Measurements from ENCODE around the gene ARHGAP29.
A peak's percentile ranks its signal among the peaks of the same experiment; 100 is the strongest.
"Not testable (repeated sequence)": the region's sequence is repeated elsewhere in the genome, so short reads cannot be mapped to it uniquely, and the experiment has no call there.

Gene ARHGAP29

DNA sequence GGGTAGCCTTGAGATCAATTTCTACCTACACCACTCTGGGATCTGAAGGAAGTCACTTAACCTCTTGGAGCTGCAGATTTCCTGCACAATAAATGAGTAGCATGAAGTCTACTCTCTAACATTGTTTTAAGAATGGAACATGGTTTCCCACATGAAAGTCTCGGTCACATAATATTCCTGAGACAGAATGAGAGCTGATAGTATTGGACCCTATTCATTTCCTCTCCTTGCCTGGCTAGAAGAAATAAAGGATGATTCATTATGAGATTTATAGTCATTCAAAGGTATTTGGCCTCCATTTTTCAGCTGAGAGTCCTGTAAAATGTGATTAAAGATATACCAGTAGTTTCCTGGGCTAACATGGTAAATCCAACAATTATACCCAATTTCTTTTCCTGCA is 56.7 kb downstream of the ARHGAP29 start:
- DNase-seq (ENCODE audit: low read depth), result no peak

DNA sequence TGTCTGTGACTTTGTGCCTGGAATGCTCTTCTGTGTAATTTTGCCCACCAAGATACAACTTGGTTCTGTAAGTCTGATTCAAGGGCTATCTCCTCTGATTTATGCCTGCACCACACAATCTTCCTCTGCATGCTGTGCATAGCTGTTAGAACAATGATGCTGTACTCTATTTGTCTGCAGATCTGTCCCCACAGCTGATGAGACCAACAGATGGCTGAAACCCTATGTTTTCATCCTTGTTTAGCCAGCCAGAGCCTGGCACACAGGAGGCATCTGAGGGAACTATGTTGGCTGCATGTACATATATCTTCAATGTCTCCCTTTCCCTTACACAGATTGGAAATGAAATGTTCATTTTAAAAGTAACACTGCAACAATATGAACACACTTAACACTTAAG is 58.5 kb downstream of the ARHGAP29 start:
- no peak for DNase-seq (ENCODE audit: low read depth)

DNA sequence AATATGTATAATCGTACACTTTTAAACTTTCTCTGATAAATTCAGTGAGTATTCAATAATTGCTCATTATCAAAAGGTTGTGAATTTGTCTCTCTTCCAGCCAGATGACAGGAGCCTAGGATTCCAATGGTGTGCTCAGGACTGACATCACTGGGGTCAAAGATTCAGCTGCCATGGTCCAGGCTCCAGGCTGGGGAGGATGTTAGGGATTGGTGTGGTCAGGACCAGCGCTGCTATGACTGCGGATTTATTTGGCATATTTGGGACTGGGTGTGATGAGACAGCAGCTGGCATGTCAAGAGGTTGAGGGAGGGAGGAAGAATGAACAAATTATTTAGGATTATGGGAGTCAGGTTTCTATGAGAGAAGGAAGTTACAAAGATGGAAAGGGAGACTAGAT is 68.3 kb downstream of the ARHGAP29 start:
- no peak for DNase-seq (ENCODE audit: low read depth)

DNA sequence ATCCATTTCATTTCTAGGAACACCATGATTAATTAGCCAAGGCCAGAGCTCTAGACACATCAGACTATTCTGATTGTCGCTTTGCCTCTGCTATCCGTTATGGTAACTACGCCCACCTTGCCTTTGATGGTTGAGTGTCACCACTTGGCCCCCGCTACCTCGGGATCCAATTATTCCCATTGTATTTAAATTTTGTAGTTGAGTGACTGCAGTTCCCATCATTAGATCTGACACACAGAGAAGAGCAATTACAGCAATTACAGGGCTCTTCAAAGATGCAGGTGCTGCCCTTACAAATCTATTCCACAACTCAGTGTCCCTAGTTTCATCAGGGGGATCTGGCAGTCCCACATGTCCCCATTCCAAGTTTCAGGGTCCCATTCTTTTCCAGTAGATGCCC is 71.5 kb downstream of the ARHGAP29 start:
- DNase-seq (ENCODE audit: low read depth), result no peak

DNA sequence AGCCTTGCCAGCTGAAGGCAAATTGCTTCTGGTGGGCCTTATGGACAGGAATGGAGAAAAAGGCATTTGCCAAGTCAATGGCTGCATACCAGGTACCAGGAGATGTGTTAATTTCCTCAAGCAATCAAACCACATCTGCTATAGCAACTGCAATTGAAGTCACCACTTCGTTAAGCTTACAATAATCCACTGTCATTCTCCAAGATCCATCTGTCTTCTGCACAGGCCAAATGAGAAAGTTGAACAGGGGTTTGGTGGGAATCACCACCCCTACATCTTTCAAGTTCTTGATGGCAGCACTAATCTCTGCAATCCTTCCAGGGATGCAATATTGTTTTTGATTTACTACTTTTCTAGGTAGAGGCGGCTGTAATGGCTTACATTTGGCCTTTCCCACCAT is 72.5 kb downstream of the ARHGAP29 start:
- not testable (repeated sequence) for DNase-seq (ENCODE audit: low read depth)

DNA sequence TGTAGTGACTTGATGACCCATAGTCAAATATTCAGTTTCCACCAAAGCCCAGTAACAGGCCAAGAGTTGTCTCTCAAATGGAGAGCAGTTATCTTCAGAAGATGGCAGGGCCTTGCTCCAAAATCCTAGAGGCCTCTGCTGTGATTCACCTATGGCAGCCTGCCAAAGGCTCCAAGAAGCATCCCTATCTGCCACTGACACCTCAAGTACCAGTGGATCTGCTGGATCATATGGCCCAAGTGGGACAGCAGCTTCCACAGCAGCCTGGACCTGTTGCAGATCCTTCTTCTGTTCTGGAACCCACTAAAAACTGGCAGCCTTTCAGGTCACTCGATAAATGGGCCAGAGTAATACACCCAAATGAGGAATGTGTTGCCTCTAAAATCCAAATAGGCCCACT is 73.3 kb downstream of the ARHGAP29 start:
- DNase-seq (ENCODE audit: low read depth), result not testable (repeated sequence)

DNA sequence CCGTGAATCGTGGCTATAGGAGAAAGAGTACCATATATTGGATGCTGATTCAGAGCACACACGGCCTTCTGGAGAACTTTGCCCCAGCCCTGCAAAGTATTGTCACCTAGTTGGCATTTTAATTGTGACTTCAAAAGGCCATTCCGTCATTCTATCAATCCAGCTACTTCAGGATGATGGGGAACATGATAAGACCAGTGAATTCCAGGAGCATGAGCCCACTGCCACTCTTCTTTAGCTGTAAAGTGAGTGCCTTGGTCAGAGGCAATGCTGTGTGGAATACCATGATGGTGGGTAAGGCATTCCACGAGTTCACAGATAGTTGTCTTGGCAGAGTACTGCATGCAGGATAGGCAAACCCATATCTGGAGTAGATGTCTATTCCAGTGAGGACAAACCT is 74.1 kb downstream of the ARHGAP29 start:
- DNase-seq (ENCODE audit: low read depth), result not testable (repeated sequence)

DNA sequence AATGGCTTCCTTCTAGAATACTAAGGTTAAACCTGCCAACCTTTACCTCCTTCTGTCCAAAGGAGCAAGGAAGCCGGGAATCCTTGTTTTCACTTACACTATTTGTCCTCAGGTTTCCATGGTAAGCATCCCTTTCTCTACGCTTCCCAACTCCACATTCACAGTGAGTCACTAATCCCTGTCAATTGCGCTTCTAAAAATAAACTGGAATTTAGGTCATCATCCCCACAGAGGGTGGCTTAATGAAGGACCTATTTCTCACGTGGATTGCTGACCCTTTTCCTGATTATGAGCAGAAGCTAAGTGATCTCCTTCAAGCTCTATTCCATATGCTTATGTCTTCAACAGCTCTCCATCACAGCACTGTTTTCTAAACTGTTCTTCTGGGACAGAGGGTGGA is 76.6 kb downstream of the ARHGAP29 start:
- DNase-seq (ENCODE audit: low read depth), result peak; percentile 65

DNA sequence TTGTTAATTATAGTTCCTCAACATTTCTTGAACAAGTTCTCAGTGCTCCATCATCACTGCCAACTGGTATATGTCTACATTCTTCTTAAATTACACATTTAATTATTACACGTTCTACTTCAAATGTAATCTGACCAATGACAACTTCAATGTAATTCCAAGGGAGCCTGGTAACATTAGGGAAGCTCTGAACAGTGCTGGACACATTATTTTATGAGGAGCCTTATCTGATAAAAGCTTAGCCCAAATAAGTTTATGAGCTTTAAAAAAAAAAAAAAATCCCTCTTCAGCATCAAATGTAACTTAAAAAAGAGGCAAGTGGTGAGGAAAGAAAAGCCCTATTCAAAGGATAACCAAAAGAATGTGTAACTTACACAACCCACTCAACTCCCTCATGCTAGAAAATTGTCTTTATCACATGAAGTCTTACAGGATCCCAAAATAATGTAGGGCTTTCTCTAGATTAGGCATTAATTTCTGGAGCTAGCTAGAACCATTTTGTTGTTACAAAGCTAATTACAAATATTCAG is 81.2 kb downstream of the ARHGAP29 start:
- no peak for DNase-seq (ENCODE audit: low read depth)

DNA sequence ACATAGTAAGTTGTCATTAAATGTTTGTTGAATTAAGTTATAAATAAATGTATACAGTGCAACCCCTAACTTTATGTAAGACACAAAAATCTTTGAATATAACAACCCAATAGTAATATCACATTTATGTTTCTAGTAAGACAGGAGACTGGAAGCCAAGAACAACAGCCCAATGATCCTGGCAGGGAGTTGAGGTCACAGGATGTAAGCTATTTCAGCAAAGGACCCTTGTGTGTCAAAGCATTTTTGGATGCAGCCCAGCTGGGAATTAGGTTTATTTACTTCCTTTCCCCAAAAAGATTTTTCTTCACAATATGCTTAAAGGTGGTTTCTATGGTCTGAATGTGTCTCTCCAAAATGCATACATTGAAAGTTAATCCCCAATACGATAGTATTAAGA is 82.4 kb downstream of the ARHGAP29 start:
- DNase-seq (ENCODE audit: low read depth), result no peak

DNA sequence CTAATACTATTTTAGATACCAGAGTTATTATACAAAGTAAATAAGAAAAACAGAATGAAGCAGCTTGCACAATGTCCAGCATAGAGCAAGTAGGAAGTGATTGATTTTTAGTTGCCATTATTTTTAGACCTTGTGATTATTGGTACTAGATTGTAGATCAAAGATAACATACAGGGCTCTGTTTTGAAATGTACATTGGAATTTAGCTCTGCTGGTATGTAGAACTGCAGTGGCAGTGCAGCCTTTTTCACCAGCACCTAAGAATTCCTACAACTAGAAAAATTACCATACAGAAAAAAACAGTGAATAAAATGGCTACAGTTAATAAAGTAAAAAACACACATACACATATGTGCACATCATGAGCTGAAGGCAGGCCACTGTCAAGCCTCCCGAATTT is 84.3 kb downstream of the ARHGAP29 start:
- DNase-seq (ENCODE audit: low read depth), result no peak

DNA sequence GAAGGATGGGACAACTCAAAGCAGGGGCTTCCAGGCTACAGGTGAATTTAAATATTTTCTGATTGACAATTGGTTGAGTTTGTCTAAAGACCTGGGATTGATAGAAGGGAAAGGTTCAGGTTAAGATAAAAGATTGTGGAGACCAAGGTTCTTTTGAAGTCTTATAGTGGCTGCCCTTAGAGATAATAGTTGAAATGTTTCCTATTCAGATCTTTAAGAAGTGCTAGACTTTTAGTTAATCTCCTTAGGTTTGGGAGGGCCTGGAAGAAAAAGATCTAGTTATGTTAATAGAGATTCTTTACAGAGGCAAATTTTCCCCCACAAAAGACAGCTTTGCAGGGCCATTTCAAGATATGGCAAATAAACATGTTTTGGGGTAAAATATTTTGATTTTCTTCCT is 88.2 kb downstream of the ARHGAP29 start:
- not testable (repeated sequence) for DNase-seq (ENCODE audit: low read depth)

DNA sequence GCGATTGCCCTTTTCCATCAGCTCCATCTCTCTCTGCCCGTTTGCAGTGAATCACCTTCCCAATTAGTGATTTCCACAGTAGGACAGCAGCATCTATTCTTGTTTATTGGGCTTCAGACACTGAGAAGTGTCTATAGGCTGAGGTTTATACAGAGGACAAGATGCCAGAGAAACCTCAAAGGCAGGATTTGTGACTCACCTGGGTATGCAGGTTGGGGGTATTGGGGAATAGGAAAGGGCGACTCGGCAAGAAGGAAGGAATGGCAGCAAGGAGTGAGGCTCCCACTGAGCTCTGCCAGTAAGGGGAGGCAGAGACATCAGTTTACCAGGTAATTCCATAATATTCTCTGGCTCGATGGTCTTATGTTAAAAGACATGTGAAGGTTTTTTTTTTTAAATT is 91.1 kb downstream of the ARHGAP29 start:
- DNase-seq (ENCODE audit: low read depth), result no peak

DNA sequence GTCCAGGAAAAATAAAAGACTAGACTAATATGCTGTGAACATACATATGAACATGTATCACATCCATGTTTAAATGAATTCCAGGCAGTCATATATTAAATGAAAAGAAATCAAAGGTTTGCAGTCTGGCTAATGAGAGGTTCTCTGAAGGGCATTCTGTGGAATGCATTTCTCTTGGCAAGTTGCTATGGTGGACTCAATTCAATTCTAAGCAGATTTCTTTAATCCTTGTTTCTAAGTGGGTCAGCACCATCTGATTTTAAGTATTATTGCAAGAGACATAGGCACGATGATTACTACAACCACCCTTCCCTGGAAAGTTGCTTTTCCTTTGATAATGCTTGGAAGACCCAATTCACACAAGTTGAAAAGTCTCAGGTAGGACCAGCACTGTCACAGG is 92.5 kb downstream of the ARHGAP29 start:
- no peak for DNase-seq (ENCODE audit: low read depth)

DNA sequence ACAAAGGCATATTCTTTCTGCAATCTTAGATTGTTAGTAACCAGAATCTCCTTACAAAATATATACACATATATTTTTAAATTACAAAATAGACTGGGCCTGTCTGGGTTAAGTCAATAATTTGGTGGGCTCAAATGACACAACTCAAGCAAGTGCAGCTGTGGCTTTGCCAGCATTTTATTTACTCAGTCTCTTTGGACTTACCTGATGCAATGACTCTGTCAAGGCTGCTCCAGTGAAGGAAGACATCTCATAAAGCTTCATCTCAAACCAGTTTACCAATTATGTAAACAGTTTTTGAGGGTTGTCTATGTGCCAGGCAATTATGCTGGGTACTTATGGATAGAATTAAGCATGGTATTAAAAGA is 93.6 kb downstream of the ARHGAP29 start:
- no peak for DNase-seq (ENCODE audit: low read depth)

DNA sequence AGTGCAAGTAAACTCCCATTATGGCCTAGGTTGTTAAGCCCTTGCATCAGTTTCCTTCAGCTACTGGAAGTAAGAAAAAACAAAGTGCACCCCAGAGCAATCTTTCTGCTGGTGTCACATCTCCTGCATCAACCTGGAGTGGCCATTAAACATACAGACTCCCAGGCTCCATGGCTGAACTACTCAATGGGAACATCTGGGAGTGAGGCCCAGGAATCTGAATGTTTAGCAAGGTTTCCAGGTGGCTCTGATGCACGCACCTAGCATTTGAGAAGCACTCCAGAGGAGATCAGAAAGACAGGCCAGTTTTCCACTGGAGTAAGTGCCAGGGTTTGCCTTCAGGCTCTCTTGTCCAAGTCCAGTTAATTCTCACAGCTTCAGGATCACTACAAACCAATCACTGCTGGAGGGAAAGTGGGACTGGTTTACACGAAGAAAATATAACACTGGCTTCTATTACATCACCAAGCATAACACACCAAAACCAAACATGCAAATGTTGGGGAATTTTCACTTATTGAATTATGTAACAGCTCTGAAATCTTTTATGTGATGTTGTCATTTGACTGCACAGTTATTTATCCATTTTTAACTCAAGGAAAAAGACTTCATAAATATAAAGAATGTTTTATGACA is 94.1 kb downstream of the ARHGAP29 start:
- DNase-seq (ENCODE audit: low read depth), result no peak

DNA sequence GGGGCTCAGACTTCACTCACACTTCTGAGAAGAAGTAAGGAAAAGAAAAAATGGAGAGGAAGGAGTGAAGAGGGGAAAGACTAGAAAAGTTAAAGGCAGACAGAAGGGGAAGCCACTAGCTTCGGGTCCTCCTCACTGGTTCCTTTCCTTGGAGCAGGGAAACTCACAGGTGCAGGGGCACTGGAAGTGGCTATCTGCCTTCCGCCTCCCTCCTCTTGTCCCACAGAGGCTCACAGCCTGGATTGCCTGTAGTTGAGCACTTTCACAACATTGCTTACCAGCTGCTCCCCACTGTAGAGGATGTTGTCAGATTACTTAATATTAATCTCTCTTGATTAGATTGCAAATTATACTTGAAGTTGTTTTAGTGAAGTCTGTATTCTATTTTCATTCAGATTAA is 94.8 kb downstream of the ARHGAP29 start:
- DNase-seq (ENCODE audit: low read depth), result no peak

DNA sequence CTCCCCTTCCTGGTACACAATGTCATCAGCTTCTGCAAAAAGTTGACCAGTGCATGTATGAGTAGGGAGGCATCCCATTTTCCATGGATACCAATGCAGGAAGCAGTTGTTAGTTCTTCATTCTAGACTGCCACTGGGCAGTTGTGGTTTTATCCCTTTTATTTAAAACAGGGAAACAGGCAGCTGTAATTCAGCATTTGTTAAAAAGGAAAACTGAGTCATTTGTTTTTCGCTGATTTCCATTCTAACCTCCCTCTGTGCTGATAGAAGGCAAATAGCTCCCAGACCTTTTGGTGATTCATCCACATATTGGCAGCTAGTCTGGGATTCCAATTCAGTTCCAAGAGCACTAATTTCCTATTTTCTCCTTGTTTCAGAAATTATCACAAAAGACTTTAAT is 95.4 kb downstream of the ARHGAP29 start:
- no peak for DNase-seq (ENCODE audit: low read depth)

DNA sequence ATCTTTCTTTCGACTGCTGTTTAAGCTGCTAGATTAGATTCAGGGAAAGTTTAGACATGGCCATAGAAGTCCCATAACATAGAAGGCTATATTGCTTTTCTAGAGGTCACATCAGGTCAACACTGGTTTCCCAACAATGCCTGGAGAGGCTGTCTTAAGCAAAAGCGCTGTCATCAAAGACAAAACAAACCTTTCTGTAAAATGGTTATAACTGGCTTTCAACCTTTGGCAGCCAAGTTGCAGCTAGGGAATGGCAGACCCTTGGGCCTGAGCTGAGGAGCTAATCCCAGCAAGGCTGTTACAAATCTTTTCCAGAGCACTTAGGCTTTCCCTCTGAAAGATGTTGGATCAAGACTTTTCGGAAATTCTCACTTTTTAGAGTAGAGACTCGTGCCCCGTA is 105.3 kb downstream of the ARHGAP29 start:
- DNase-seq (ENCODE audit: low read depth), result no peak

DNA sequence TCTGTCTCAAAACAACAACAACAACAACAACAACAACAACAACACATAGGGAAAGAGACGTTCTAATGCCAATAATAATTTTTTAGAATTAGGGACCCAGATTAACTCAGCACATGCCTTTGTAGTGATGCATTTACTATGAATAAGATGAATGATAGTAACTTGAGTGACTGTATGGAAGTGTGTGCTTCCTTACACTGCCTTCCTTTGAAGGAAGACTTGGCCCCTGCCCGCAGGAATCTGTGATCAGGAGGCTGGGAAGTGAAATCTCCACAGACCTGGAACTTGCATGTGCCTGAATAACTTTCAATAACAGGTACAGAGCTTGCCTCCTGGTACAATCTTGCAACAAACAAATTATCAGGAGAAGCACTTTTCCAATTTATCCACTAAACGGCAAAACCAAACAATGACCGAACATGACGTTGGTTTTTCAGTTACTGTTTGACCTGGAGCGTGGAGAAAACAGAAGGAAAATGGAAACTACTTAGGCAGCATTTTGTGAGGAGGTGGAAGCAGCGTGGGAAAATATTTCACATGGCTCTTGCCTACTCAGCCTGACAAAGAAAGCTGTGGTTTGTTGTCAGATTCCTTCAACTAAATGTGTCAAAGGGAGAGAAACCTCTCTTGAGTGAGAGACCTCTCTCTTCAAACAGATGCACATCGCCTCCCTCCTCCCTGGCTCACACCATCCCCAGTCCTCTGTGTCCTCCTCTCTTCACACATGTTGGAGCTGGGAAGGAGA is 106.4 kb downstream of the ARHGAP29 start:
- no peak for DNase-seq (ENCODE audit: low read depth)

DNA sequence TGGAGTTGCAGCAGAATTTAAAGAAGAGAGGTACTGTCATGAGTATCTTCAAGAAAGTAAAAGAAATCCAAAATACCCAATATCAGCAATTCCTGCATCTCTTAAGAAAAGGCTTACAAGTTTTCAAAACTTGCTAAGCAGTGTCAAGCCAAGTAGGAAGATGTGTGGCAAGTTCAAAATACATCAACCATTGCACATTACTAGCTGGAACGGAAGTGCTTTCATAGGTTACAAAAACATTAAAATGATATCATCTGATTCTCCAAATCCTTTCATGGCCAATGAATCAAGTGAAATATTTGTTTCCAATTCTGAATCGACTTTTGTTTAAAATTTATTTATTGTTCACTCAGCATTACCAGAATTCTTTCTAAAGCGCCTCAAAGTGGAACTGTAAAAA is 110.7 kb downstream of the ARHGAP29 start:
- no peak for DNase-seq (ENCODE audit: low read depth)

DNA sequence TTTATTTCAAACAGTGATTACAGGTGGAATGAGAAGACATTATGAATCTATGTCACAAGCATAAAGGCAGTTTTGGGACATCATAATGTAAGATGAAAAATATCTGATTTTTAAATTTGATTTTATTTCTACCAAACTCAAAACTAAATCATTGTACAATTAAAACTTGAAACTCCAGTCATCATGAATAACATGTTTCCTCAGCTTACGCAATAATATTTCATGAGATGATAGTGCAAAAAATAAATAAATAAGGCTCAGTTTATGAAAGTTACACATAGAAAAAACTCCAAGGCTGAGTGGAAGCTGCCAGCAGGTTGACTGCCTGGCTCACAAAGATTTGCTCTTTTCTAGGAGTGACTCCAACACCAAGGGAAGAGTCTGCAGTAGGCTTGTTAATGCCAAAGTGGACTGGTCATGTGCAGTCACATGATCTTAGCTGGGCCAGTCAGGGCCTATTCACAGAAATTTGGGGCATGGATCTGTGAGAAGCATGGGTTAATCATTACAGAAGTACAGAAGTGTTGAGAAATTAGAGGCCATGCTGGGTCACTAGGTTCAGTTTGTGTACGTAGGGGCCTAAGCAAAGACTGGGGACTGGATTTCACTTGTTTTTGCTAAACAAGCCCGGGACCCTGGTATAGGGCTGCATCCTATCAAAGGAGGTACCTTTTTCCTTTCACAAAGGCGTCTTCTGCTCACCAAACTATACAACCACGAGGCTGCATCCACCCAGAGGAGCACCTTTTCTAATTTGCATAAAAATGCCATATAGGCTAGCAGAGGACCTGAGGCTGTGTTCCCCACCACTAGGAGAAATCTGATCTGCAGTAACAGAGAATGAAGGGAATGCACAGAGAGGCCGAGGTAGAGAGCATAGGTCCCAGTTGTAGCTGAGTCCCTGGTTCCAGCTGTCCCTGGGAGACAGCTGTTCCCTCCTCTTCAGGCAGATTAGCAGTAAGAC is 111.6 kb downstream of the ARHGAP29 start:
- DNase-seq (ENCODE audit: low read depth), result no peak

DNA sequence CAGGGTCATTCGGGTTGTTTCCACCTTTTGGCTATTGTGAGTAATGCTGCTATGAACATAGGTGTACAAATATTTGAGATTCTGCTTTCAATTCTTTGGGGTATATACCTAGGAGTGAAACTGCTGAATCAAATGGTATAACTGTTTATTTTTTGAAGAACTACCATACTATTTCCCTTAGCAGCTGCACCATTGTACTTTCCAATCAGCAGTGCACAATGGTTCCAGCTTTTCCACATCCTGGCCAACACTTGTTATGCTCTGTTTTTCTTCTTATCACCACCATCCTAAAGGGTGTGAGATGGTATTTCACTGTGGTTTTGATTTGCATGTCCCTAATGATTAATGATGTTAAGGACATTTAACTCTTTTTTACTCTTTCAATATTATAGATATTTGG is 112.8 kb downstream of the ARHGAP29 start:
- no peak for DNase-seq (ENCODE audit: low read depth)
